ENCODE results near the gene PBX2.

DNA sequence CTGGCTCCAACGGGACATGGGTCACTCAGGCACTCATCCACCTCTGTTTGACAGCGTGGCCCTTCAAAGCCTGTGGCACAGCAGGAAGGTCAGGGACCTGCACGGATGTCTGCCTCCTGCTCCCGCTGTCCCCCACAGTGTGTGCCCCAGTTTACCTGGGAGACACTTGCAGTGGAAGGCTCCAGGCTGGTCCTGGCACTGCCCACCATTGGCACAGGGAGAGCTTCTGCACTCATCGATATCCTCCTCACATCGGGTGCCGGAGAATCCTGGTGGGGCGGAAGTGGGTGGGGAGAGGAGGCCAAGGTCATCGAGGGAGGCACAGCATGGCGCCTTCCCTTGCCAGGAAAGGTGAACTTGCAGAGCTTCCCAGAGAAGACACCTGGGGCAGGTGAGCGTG is 27.0 kb upstream of the PBX2 start:
- TF ChIP-seq, protein P1, sequence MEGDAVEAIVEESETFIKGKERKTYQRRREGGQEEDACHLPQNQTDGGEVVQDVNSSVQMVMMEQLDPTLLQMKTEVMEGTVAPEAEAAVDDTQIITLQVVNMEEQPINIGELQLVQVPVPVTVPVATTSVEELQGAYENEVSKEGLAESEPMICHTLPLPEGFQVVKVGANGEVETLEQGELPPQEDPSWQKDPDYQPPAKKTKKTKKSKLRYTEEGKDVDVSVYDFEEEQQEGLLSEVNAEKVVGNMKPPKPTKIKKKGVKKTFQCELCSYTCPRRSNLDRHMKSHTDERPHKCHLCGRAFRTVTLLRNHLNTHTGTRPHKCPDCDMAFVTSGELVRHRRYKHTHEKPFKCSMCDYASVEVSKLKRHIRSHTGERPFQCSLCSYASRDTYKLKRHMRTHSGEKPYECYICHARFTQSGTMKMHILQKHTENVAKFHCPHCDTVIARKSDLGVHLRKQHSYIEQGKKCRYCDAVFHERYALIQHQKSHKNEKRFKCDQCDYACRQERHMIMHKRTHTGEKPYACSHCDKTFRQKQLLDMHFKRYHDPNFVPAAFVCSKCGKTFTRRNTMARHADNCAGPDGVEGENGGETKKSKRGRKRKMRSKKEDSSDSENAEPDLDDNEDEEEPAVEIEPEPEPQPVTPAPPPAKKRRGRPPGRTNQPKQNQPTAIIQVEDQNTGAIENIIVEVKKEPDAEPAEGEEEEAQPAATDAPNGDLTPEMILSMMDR (IDR thresholded peaks at IDR 0.05; ENCODE audit: low read depth, low read length, poor library complexity, severe bottlenecking), result no peak
- TF ChIP-seq EZH2phosphoT487 (IDR thresholded peaks at IDR 0.05; ENCODE audit: borderline replicate concordance, low read length), result no peak

Measured in DOHH2 (cell line).